GM12875 (cell line): Measurements from ENCODE around the gene DOCK10.

Experiments
- H3K4me3 ChIP-seq: one replicate; pipeline ENCODE4 v1.5.1; 2011; ENCODE audit warnings: low read depth, low read length, control low read depth
- CTCF ChIP-seq: IDR thresholded peaks from 2 replicates; pipeline ENCODE4 v1.5.1; 2011; ENCODE audit warnings: low read depth, mild to moderate bottlenecking, control low read depth, inconsistent platforms, low read length, moderate library complexity, borderline replicate concordance; ENCODE audit not compliant: insufficient read depth

Gene DOCK10

GRCh38 chr2:224883172-224883516 lies 159.1 kb downstream of the DOCK10 start:
- TF ChIP-seq CTCF = no peak

GRCh38 chr2:224882291-224883171 lies 159.7 kb downstream of the DOCK10 start:
- TF ChIP-seq CTCF = no peak

More at GRCh38 chr2:224883172-224883516, 159.1 kb downstream of the DOCK10 start:
- no peak overlapping the region for H3K4me3 ChIP-seq

DNA sequence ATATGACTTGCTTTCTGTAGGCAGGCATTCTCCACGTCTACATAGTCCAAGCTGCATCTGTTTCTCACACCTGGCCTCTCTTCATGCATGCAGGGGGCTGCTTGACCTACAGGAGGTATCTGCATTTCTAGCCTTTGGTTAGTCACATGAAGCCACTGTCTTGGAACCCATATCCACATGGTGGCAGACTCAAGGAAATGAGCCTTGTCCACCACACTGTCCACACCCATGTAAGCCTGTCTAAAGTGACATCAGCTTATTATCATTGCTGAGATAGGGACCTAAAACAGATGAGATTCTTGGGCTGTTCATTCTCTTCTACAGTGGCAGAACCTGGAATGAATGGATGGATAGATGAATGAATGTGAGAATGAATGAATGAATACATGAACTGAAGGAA lies 160.4 kb downstream of the DOCK10 start:
- no peak for TF ChIP-seq CTCF
- no peak overlapping the region for H3K4me3 ChIP-seq

More at GRCh38 chr2:224882291-224883171, 159.7 kb downstream of the DOCK10 start:
- no peak overlapping the region for H3K4me3 ChIP-seq

DNA sequence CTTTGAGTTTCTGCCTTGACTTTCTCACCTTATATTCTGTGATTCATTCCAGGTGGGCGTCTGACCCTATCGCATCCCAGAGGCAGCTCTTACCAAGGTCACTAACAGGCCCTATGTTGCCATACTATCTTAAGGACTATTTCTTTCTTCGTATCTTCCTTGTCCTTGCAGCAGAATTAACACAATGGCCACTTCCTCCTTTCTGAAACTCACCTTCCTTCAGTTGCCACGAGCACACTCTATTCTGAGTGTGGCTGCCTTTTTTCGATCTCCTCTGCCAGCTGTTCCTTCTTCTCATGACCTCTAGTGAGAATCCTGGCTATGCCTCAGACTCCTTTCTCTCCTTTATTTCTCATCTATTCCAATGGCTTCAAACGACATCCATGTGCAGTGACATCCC lies 165.7 kb downstream of the DOCK10 start:
- TF ChIP-seq CTCF = no peak
- H3K4me3 ChIP-seq = no peak overlapping the region

GRCh38 chr2:224875841-224876240 lies 166.4 kb downstream of the DOCK10 start:
- H3K4me3 ChIP-seq = no peak overlapping the region
- TF ChIP-seq CTCF = no peak

DNA sequence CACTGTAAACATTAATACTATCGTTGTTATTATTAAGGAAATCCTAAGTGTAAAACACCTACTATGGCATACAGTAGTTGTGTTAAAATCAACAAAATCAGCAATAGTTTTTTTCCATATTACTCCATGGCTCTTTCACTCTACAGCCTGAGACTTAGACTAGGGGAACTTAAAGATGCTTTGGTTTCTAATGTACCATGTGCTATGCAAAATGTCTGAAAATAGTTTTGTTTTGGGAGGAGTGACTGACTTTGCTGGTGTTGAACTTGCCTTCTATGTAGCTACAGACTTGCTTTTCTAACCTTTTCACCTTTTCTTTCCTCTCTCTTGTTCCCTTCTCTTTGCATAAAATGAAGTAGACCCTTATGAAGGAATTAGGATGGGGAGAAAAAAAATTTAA lies 167.1 kb downstream of the DOCK10 start:
- no peak for TF ChIP-seq CTCF
- no peak overlapping the region for H3K4me3 ChIP-seq

DNA sequence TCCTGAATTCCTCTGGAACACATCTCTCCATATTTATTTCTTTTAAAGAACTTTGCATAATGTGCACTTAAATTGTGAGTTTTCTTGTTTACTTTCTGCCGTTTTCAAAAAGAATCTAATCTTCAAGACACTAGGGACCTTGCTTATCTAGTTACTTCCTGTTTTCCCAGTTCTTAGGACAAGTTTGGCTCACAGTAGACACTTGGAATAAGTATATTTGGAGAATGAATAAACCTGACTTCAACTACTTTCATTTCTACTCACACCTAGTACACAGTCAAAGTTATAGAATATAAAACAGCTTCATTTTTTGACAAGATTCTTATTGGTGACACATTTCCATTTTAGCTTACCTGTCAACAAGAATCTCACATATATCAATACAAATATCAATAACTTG lies 170.5 kb downstream of the DOCK10 start:
- no peak for TF ChIP-seq CTCF
- H3K4me3 ChIP-seq = no peak overlapping the region
